GM21737 (cell line): Measurements from ENCODE around the gene SETX.

ENCODE experiments used
- ATAC-seq: cut with Tn5 transposase; IDR thresholded peaks from one replicate; pipeline ENCODE4 v1.9.1; 2021; ENCODE audit warnings: mild to moderate bottlenecking, moderate library complexity; ENCODE audit not compliant: unreplicated experiment

SETX gene

DNA sequence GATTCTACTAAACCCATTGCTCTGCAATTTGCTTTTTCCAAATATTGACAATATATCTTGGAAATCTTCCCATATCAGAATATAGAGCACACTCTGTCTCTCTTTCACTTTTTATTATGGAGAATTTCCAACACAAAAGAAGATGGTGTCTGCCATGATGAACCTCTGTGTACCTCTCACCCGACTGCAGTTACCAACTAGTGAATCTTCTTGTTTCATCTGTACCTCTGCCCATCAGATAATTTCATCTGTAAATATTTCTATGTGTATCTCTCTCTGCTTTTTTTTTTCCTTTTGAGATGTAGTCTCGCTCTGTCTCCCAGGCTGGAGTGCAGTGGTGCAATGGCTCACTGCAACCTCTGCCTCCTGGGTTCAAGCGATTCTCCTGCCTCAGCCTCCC, 130.1 kb downstream of the SETX start:
- no peak for ATAC-seq

DNA sequence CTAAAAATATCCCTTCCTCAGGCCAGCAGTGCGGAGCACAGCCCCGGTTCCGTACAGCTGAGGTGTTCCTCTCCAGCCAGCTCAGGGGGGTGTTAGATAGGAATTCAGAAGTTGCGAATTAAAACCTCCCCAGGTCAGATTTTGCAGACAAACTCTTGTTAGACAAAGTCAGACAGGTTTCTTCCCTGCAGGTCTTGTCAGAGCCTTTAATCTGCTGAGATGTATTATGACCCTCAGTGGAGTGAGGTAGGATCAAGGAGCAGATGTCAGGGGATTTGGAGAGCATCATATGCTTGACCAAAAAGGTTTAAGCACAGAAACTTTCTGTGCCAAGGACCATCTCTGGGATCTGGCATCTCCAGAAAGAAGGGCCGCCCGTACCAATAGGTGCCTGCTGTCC, 132.8 kb downstream of the SETX start:
- ATAC-seq: no peak

DNA sequence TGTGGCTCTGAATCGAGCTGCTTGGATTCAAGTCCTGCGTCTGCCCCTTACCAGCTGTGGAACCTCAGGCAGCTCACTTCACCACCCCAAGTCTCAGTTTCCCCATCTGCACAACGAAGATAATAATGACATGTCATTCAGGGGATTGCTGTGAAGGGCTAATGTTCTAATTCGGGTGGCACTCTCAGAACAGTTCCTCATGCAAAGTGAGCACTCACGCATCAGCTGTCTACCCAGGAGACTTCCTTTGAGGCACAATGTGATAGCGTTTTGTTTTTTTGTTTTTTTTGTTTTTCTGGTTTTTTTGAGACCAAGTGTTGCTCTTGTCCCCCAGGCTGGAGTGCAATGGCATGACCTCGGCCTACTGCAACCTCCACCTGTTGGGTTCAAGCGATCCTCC, 136.6 kb downstream of the SETX start:
- no peak for ATAC-seq

DNA sequence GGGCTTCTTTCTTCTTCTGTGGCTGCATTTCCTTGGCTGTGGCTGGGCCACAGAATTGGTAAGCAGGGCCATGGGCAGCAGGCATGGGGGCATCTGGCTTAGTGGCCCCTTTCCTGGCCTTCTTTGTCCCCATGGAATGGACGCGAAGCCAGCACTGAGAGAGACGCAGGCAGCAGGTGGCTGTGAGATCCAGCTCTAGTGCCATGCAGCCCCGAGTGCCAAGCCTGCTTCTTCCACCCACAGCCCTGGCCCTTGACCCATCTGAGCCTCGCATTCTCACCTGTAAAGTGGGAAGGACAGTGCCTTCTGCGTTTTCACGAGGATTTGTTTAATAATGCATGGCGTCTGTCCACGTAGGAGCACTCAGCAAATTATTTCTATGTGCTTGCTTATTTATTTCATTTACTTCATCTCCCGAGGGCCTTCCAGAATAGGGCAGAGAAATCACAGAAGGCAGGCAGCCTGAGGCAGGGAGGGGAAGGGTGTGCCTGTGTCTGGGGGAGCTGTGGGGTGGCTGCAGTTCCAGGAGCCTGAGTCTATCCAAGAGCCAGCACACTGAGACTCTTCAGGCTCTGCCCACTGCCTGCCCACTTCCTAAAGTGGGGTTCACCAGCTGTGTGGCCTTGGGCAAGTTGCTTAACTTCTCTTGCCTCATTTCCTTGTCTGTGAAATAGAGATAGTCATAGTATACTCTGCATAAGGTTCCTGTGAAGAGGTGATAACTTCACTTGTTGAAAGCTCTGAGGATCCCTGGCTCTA, 137.7 kb downstream of the SETX start:
- ATAC-seq: no peak

DNA sequence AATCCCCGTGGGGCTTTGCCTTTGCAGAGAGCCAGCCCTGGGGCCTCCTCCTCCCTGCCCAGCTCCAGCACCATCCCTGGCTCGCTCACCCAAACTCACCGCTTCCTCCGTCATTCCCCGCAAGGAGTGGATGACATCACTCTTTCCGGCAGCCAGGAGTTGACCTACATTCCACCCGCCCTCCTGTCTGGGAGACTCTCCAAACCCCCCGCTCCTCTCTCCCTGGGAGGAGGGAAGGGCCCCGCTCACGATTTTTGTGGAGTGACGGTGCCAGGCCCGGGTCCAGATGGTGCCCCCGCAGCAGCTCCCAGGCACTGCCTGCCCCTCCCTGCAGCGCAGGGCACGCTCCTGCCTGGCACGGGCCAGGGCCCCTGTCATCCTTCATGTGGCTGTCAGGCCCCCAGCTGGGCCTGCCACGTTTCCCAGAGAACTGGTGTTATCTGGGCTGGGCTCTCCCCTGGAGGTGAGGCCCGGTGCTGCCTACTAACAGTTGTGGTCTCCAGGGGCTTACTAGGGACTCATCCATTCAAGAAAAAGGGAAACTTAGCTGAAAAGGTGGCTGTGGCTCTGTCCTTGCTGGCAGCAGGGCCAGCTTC, 140.7 kb downstream of the SETX start:
- no peak for ATAC-seq

DNA sequence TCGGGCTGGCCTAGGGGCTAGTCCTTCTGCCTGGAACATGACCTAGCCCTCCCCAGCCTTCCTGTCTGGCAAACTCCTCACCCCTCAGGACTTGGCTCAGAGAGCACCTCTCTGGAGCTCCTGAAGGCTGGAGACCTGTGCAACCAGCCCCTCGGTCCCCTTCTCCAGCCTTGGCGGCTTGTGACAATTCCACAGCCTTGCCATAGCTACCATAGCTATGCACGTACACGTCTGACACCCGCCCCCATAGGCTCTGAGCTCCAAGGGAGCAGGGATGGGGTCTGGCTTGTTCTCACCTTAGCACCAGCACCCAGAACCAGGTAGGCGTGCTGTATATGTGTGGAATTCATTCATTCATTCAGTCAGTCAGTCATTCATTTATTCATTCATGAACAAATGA, 143.2 kb downstream of the SETX start:
- no peak for ATAC-seq
